GM12878 (cell line): ENCODE results near the gene IL36B. TPM values are rescaled to one million over a fixed set of nuclear protein-coding genes. Genes with fewer than 3 reads are reported as not detected.

Source experiments
- ATAC-seq: fragments of 200-7000 bp; cut with Tn5 transposase; 3 replicates; pipeline ENCODE4 v1.9.1; 2020; ENCODE audit warnings: mild to moderate bottlenecking, moderate library complexity
- BruUV-seq: library from RNA; stranded (reverse); fragments of 400-500 nt; replicated peaks from 2 replicates; lab custom pipeline; 2021; lab: Mats Ljungman, UMichigan
- CTCF ChIA-PET: fragments of 300-600 bp; sonication (Branson Sonifier 250); formaldehyde crosslinking; extraction: SDS; loops from one replicate; lab custom pipeline; 2021; ENCODE audit warnings: inconsistent platforms; lab: Yijun Ruan, JAX
- POLR2A ChIA-PET: fragments of 350-600 bp; formaldehyde crosslinking; extraction: SDS; loops from one replicate; lab custom pipeline; 2021; ENCODE audit warnings: inconsistent platforms; lab: Charles Lee
- RAD21 ChIA-PET: fragments of 300-600 bp; sonication (Branson Sonifier 250); formaldehyde crosslinking; loops from one replicate; lab custom pipeline; 2023; ENCODE audit warnings: antibody characterized with exemption; ENCODE audit not compliant: unreplicated experiment; lab: Charles Lee
- SMC1A ChIA-PET: fragments of 300-600 bp; sonication (Branson Sonifier 250); formaldehyde crosslinking; loops from one replicate; lab custom pipeline; 2023; ENCODE audit not compliant: unreplicated experiment, uncharacterized antibody; lab: Charles Lee
- DNase-seq: peaks from one replicate; pipeline ENCODE4 v3.0.0-alpha.2; 2011; ENCODE audit warnings: low read depth, low spot score
- FAIRE-seq: peaks from 3 replicates; lab custom pipeline; 2011; peaks lifted over from hg19 to GRCh38; lab: Jason Lieb, UNC
- H2AFZ ChIP-seq: 2 replicates; pipeline ENCODE4 v1.6.0; 2011; ENCODE audit warnings: low read depth, low read length, control low read depth; ENCODE audit not compliant: control insufficient read depth
- H3K27ac ChIP-seq: 2 replicates; pipeline ENCODE4 v1.5.1; 2011; ENCODE audit warnings: control low read depth; ENCODE audit not compliant: control insufficient read depth, insufficient read depth
- H3K27me3 ChIP-seq, 2 experiments: replicated peaks in 1 of 2; 2 replicates each; pipeline versions ENCODE4 v1.6.0 to v1.6.1; 2011; ENCODE audit warnings: low read length in 1 of 2; ENCODE audit not compliant: control insufficient read depth in 2 of 2, insufficient read depth in 2 of 2
- H3K36me3 ChIP-seq, 2 experiments: 2 replicates each; pipeline ENCODE4 v1.5.1; 2011; ENCODE audit warnings: low read length in 1 of 2; ENCODE audit not compliant: control insufficient read depth in 2 of 2, insufficient read depth in 2 of 2
- H3K4me1 ChIP-seq: 2 replicates; pipeline ENCODE4 v1.6.1; 2011; ENCODE audit warnings: mild to moderate bottlenecking, low read length, moderate library complexity, mixed read lengths; ENCODE audit not compliant: control insufficient read depth, insufficient read depth
- H3K4me2 ChIP-seq: 2 replicates; pipeline ENCODE4 v1.6.0; 2011; ENCODE audit warnings: control low read depth; ENCODE audit not compliant: control insufficient read depth, insufficient read depth
- H3K4me3 ChIP-seq: fragments of 200-600 bp; sonication (generic); 2 replicates; pipeline ENCODE4 v1.5.1; 2016
- H3K79me2 ChIP-seq: 2 replicates; pipeline ENCODE4 v1.6.0; 2011; ENCODE audit warnings: low read length; ENCODE audit not compliant: control insufficient read depth, insufficient read depth
- H3K9ac ChIP-seq: 2 replicates; pipeline ENCODE4 v1.8.0; 2011; ENCODE audit warnings: low read length, control low read depth, mixed read lengths; ENCODE audit not compliant: control insufficient read depth, insufficient read depth
- H3K9me3 ChIP-seq: replicated peaks from 3 replicates; pipeline ENCODE4 v1.5.1; 2011; ENCODE audit warnings: mild to moderate bottlenecking, low read length; ENCODE audit not compliant: control insufficient read depth, insufficient read depth
- H4K20me1 ChIP-seq: 2 replicates; pipeline ENCODE4 v1.6.0; 2011; ENCODE audit not compliant: control insufficient read depth, insufficient read depth
- ATF7 ChIP-seq: fragments of 450-650 bp; IDR thresholded peaks from 2 replicates; pipeline ENCODE4 v1.6.1; 2016; ENCODE audit warnings: low read depth, mild to moderate bottlenecking
- BACH1 ChIP-seq: fragments of 450-650 bp; IDR thresholded peaks from 2 replicates; pipeline ENCODE4 v1.6.1; 2017; ENCODE audit warnings: mild to moderate bottlenecking, borderline replicate concordance
- CREM ChIP-seq: IDR thresholded peaks from 2 replicates; pipeline ENCODE4 v1.6.1; 2014; ENCODE audit warnings: antibody characterized with exemption, low read depth
- ESRRA ChIP-seq: IDR thresholded peaks from 2 replicates; pipeline ENCODE4 v1.6.1; 2012; ENCODE audit warnings: mild to moderate bottlenecking, low read length, improper control_type of control experiment
- GABPA ChIP-seq: IDR thresholded peaks from 2 replicates; pipeline ENCODE4 v1.6.1; 2014; ENCODE audit warnings: antibody characterized with exemption, low read depth, mild to moderate bottlenecking, inconsistent platforms
- HCFC1 ChIP-seq: fragments of 150-350 bp; IDR thresholded peaks from 2 replicates; pipeline ENCODE4 v1.6.1; 2014; ENCODE audit warnings: low read length
- IKZF1 ChIP-seq: fragments of 450-650 bp; conservative IDR thresholded peaks from 2 replicates; pipeline ENCODE4 v1.6.1; 2017; ENCODE audit warnings: antibody characterized with exemption, mild to moderate bottlenecking
- IRF4 ChIP-seq: IDR thresholded peaks from 2 replicates; pipeline ENCODE4 v1.6.1; 2011; ENCODE audit warnings: low read depth, low read length
- MEF2A ChIP-seq: IDR thresholded peaks from 2 replicates; pipeline ENCODE4 v1.6.1; 2011; ENCODE audit warnings: low read depth, mild to moderate bottlenecking, low read length, moderate library complexity; ENCODE audit not compliant: insufficient read depth
- PAX8 ChIP-seq: fragments of 450-650 bp; IDR thresholded peaks from 2 replicates; pipeline ENCODE4 v1.6.1; 2017; ENCODE audit warnings: mild to moderate bottlenecking, moderate library complexity
- RBBP5 ChIP-seq: fragments of 200-600 bp; sonication (generic); conservative IDR thresholded peaks from 2 replicates; pipeline ENCODE4 v1.6.1; 2016
- SMAD1 ChIP-seq: fragments of 450-650 bp; IDR thresholded peaks from 2 replicates; pipeline ENCODE4 v1.6.1; 2018; ENCODE audit warnings: mild to moderate bottlenecking, low read depth; ENCODE audit not compliant: partially characterized antibody
- TCF7 ChIP-seq: IDR thresholded peaks from 2 replicates; pipeline ENCODE4 v1.6.1; 2014; ENCODE audit warnings: antibody characterized with exemption, borderline replicate concordance
- WGBS: methylation state at CpG from one replicate; pipeline ENCODE4 v1.1.6; 2016; ENCODE audit warnings: low lambda C conversion rate; ENCODE audit not compliant: insufficient replicate concordance, insufficient coverage; ENCODE audit errors: missing lambda C conversion rate; 5-methylcytosine and 5-hydroxymethylcytosine counted together
- in situ Hi-C: fragments of 300-500 bp; cut with MboI; formaldehyde crosslinking; loops from 9 replicates; pipeline ENCODE4 v1.14.3; 2018; ENCODE audit warnings: mixed read lengths
- intact Hi-C: fragments of 100-400 bp; cut with micrococcal nuclease; formaldehyde crosslinking; loops from one replicate; pipeline ENCODE4 v1.14.2; 2022; ENCODE audit not compliant: unreplicated experiment
- polyA plus RNA-seq, 11 experiments: library from polyadenylated mRNA; depleted of rRNA in 4 of 11; unstranded in 6 of 11; stranded (reverse) in 5 of 11; fragments of >200 nt; fragmentation: Nextera tagmentation in 4 of 11; fragmentation: Illumina TruSeq in 1 of 11; extraction: Ambion mirVana in 4 of 11; extraction: Trizol in 1 of 11; gene quantifications; 1 replicate in 1 of 11; 2 replicates in 10 of 11; pipeline versions ENCODE4 v1.2.1 to v1.2.3, GENCODE V29; 2011 to 2016; ENCODE audit warnings: inconsistent platforms in 2 of 11, missing spikeins in 2 of 11, low read depth in 1 of 11
- total RNA-seq, 4 experiments: library from RNA; depleted of rRNA in 3 of 4; stranded (reverse); fragments of >200 nt in 3 of 4; fragmentation: Illumina TruSeq in 1 of 4; extraction: Trizol in 1 of 4; gene quantifications; 2 replicates each; pipeline versions ENCODE4 v1.2.1 to v1.2.3, GENCODE V29; 2013 to 2021
- TF ChIP-seq, protein P1 (sequence below), 3 experiments: IDR thresholded peaks in 2 of 3; conservative IDR thresholded peaks in 1 of 3; 2 replicates each; pipeline ENCODE4 v1.5.1; 2011; ENCODE audit warnings: low read depth in 3 of 3, low read length in 3 of 3, mild to moderate bottlenecking in 3 of 3, control low read depth in 2 of 3, moderate library complexity in 2 of 3, inconsistent platforms in 1 of 3, mixed read lengths in 1 of 3; ENCODE audit not compliant: control insufficient read depth in 2 of 3, insufficient read depth in 1 of 3; ENCODE audit errors: extremely low read depth in 1 of 3
- TF ChIP-seq, protein P2 (sequence below): IDR thresholded peaks from 2 replicates; pipeline ENCODE4 v1.6.1; 2012; ENCODE audit warnings: improper control_type of control experiment, low read depth, low read length; ENCODE audit not compliant: insufficient replicate concordance
- TF ChIP-seq, protein P3 (sequence below): fragments of 450-650 bp; conservative IDR thresholded peaks from 2 replicates; pipeline ENCODE4 v1.6.1; 2017; ENCODE audit warnings: mild to moderate bottlenecking, moderate library complexity

Gene IL36B
- total and polyA plus RNA-seq, 10 of the 15 experiments (the other 5 are each of a cell fraction or from before 2014, with no cell fraction given), result not detected

DNA sequence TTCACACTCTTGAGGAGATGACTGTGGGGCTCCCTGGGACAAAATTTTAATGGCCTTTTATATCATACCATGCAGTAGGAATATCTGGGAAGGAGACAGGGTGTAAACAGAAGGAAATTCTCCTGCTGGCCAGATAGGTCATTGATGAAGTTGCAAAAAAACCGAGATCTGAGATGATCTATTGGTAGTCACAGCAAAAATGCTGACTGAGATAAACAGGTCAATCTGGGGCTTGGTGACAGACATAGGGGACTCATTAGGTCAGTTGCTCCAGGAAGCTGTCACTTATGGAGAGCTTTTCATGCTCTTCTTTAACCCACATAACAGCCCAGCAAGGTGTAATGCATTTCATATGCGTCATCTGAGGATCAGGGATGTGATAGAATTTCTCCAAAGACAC is 50.0 kb downstream of the IL36B start:
- no peaks in the 10 kb centered on the region; a peak in 1 of 4 replicates for H3K27me3 ChIP-seq
- no peak for DNase-seq
- H3K36me3 ChIP-seq, result no peaks in the 10 kb centered on the region
- BruUV-seq, result no TSS peak
- no peak for TF ChIP-seq IKZF1
- TF ChIP-seq SMAD1, result no peak
- TF ChIP-seq CREM, result no peak
- TF ChIP-seq, protein P1, sequence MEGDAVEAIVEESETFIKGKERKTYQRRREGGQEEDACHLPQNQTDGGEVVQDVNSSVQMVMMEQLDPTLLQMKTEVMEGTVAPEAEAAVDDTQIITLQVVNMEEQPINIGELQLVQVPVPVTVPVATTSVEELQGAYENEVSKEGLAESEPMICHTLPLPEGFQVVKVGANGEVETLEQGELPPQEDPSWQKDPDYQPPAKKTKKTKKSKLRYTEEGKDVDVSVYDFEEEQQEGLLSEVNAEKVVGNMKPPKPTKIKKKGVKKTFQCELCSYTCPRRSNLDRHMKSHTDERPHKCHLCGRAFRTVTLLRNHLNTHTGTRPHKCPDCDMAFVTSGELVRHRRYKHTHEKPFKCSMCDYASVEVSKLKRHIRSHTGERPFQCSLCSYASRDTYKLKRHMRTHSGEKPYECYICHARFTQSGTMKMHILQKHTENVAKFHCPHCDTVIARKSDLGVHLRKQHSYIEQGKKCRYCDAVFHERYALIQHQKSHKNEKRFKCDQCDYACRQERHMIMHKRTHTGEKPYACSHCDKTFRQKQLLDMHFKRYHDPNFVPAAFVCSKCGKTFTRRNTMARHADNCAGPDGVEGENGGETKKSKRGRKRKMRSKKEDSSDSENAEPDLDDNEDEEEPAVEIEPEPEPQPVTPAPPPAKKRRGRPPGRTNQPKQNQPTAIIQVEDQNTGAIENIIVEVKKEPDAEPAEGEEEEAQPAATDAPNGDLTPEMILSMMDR (IDR thresholded peaks at IDR 0.05 in 2 of 3, conservative IDR thresholded peaks at IDR 0.05 in 1 of 3; ENCODE audit: control insufficient read depth in 2 of 3, extremely low read depth in 1 of 3, insufficient read depth in 1 of 3, low read depth in 3 of 3, low read length in 3 of 3), result no peak
- TF ChIP-seq TCF7, result no peak
- TF ChIP-seq HCFC1, result no peak
- no peak for TF ChIP-seq MEF2A
- TF ChIP-seq, protein P2, sequence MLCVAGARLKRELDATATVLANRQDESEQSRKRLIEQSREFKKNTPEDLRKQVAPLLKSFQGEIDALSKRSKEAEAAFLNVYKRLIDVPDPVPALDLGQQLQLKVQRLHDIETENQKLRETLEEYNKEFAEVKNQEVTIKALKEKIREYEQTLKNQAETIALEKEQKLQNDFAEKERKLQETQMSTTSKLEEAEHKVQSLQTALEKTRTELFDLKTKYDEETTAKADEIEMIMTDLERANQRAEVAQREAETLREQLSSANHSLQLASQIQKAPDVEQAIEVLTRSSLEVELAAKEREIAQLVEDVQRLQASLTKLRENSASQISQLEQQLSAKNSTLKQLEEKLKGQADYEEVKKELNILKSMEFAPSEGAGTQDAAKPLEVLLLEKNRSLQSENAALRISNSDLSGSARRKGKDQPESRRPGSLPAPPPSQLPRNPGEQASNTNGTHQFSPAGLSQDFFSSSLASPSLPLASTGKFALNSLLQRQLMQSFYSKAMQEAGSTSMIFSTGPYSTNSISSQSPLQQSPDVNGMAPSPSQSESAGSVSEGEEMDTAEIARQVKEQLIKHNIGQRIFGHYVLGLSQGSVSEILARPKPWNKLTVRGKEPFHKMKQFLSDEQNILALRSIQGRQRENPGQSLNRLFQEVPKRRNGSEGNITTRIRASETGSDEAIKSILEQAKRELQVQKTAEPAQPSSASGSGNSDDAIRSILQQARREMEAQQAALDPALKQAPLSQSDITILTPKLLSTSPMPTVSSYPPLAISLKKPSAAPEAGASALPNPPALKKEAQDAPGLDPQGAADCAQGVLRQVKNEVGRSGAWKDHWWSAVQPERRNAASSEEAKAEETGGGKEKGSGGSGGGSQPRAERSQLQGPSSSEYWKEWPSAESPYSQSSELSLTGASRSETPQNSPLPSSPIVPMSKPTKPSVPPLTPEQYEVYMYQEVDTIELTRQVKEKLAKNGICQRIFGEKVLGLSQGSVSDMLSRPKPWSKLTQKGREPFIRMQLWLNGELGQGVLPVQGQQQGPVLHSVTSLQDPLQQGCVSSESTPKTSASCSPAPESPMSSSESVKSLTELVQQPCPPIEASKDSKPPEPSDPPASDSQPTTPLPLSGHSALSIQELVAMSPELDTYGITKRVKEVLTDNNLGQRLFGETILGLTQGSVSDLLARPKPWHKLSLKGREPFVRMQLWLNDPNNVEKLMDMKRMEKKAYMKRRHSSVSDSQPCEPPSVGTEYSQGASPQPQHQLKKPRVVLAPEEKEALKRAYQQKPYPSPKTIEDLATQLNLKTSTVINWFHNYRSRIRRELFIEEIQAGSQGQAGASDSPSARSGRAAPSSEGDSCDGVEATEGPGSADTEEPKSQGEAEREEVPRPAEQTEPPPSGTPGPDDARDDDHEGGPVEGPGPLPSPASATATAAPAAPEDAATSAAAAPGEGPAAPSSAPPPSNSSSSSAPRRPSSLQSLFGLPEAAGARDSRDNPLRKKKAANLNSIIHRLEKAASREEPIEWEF, result no peak
- no peak for TF ChIP-seq ATF7
- TF ChIP-seq, protein P3, sequence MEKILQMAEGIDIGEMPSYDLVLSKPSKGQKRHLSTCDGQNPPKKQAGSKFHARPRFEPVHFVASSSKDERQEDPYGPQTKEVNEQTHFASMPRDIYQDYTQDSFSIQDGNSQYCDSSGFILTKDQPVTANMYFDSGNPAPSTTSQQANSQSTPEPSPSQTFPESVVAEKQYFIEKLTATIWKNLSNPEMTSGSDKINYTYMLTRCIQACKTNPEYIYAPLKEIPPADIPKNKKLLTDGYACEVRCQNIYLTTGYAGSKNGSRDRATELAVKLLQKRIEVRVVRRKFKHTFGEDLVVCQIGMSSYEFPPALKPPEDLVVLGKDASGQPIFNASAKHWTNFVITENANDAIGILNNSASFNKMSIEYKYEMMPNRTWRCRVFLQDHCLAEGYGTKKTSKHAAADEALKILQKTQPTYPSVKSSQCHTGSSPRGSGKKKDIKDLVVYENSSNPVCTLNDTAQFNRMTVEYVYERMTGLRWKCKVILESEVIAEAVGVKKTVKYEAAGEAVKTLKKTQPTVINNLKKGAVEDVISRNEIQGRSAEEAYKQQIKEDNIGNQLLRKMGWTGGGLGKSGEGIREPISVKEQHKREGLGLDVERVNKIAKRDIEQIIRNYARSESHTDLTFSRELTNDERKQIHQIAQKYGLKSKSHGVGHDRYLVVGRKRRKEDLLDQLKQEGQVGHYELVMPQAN, result no peak
- TF ChIP-seq GABPA, result no peak
- TF ChIP-seq PAX8, result no peak
- TF ChIP-seq IRF4, result no peak
- no peak for TF ChIP-seq BACH1
- no peak for TF ChIP-seq RBBP5
- no peak for TF ChIP-seq ESRRA
- H3K9ac ChIP-seq, result no peak overlapping the region
- H3K9me3 ChIP-seq, result no peaks in the 10 kb centered on the region; the same call in 1 of the 3 replicates
- H3K4me1 ChIP-seq, result no peaks in the 10 kb centered on the region
- no peak overlapping the region for H3K27ac ChIP-seq
- 0% methylated on average over 2 of the region's 2 CpGs for WGBS
- no peak for FAIRE-seq
- no peaks in the 10 kb centered on the region for H4K20me1 ChIP-seq
- intact Hi-C loops, result no loop called here
- no peak overlapping the region for H2AFZ ChIP-seq
- SMC1A ChIA-PET, result no interaction called here
- in situ Hi-C loops, result no loop called here
- POLR2A ChIA-PET, result no interaction called here
- ATAC-seq, result no peak
- CTCF ChIA-PET, result no interaction called here
- H3K79me2 ChIP-seq, result no peaks in the 10 kb centered on the region
- RAD21 ChIA-PET, result no interaction called here
- no peak overlapping the region for H3K4me2 ChIP-seq
- no peak overlapping the region for H3K4me3 ChIP-seq
